Breast epithelium (tissue), 3 donors: ENCODE results near the gene ARHGEF4.

Experiments used
- POLR2A ChIP-seq: fragments of 450-650 bp; IDR thresholded peaks from one replicate; pipeline ENCODE4 v1.6.1; 2016; ENCODE audit warnings: antibody characterized with exemption, mild to moderate bottlenecking, moderate library complexity
- POLR2AphosphoS5 ChIP-seq, 3 donors: sonication (generic); formaldehyde crosslinking; IDR thresholded peaks; one replicate each; pipeline ENCODE4 v1.6.1; 2017; ENCODE audit warnings: antibody characterized with exemption in 3 of 3
- TF ChIP-seq, protein P1 (sequence below), 3 donors: fragments of 450-650 bp; IDR thresholded peaks; one replicate each; pipeline ENCODE4 v1.5.1; 2016 to 2017; ENCODE audit warnings: antibody characterized with exemption in 3 of 3, mild to moderate bottlenecking in 3 of 3, moderate library complexity in 3 of 3

DNA sequence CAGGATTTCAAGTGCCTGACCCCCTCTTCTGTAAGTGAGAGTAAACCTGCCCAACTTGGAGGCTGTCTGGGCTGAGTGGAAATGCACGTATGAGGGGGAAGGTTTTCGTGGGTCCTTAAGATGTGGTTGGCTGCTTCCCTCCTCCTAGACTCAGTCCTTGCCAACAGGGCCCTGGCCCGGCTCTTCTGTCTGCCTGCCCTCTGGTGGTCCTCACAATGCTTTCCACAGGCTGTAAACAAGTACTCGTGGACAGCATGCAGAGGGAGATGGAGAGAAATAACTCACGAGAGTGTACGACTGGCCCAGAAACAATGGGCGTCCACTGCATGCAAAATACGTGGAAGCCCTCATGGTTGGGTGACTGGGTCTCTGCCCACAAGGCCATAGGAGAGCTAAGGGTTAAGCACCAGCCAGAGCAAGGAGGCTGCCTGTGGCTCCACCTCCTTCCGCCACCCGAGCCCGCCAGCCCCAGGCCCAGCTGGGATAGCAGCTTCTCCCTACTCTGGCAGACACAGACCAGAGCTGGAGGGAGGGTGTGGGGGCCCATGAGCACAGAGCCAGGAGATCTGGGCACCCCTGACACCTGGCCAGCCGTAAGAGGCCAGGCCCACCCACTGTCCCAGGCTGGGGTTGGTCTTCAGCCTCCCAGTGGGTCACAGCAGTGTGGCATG lies 17.0 kb upstream of the ARHGEF4 start:
- TF ChIP-seq, protein P1, sequence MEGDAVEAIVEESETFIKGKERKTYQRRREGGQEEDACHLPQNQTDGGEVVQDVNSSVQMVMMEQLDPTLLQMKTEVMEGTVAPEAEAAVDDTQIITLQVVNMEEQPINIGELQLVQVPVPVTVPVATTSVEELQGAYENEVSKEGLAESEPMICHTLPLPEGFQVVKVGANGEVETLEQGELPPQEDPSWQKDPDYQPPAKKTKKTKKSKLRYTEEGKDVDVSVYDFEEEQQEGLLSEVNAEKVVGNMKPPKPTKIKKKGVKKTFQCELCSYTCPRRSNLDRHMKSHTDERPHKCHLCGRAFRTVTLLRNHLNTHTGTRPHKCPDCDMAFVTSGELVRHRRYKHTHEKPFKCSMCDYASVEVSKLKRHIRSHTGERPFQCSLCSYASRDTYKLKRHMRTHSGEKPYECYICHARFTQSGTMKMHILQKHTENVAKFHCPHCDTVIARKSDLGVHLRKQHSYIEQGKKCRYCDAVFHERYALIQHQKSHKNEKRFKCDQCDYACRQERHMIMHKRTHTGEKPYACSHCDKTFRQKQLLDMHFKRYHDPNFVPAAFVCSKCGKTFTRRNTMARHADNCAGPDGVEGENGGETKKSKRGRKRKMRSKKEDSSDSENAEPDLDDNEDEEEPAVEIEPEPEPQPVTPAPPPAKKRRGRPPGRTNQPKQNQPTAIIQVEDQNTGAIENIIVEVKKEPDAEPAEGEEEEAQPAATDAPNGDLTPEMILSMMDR (IDR thresholded peaks at IDR 0.05), result no peak
- no peak for TF ChIP-seq POLR2AphosphoS5 (IDR thresholded peaks at IDR 0.05)
- TF ChIP-seq POLR2A, result no peak
